PFSK-1 (cell line): ENCODE measurements around the gene KCNIP4.

Source experiments
- POLR2AphosphoS5 ChIP-seq: IDR thresholded peaks from 2 replicates; pipeline ENCODE4 v1.6.1; 2012; ENCODE audit warnings: low read depth, mild to moderate bottlenecking, control low read depth, low read length, moderate library complexity
- REST ChIP-seq, 2 experiments: IDR thresholded peaks; 2 replicates each; pipeline versions ENCODE4 v1.6.1 to v1.8.0; 2011 to 2012; ENCODE audit warnings: low read depth in 2 of 2, low read length in 2 of 2, control low read depth in 1 of 2, inconsistent platforms in 1 of 2, mild to moderate bottlenecking in 1 of 2, moderate library complexity in 1 of 2; ENCODE audit not compliant: insufficient read depth in 1 of 2
- SIN3A ChIP-seq: IDR thresholded peaks from 2 replicates; pipeline ENCODE4 v1.6.1; 2012; ENCODE audit warnings: mild to moderate bottlenecking, low read length, moderate library complexity, borderline replicate concordance; ENCODE audit not compliant: insufficient read depth
- TAF1 ChIP-seq: IDR thresholded peaks from 2 replicates; pipeline ENCODE4 v1.6.1; 2012; ENCODE audit warnings: low read length, control low read depth, borderline replicate concordance; ENCODE audit not compliant: insufficient read depth

- TF ChIP-seq SIN3A (no peak), REST (IDR thresholded peaks at IDR 0.05; ENCODE audit: insufficient read depth in 1 of 2, low read depth in 2 of 2, low read length in 2 of 2) (no peak), POLR2AphosphoS5 (no peak), TAF1 (no peak)
Observed at GRCh38 chr4:20723463-20723862, 1225.1 kb downstream of the KCNIP4 start.
